Upper lobe of left lung (tissue), 6 donors: ENCODE data around the gene NELFB. TPM values are rescaled to one million over a fixed set of nuclear protein-coding genes. Genes with fewer than 3 reads are reported as not detected.

Experiments
- ATAC-seq, 2 donors: fragments of 200-7000 bp; cut with Tn5 transposase; one replicate each; pipeline ENCODE4 v1.9.1; 2022; ENCODE audit warnings: mild to moderate bottlenecking in 2 of 2, moderate library complexity in 2 of 2; ENCODE audit not compliant: low FRiP score in 2 of 2
- DNase-seq, 2 donors: peaks; one replicate each; pipeline ENCODE4 v3.0.0-alpha.2; 2019 to 2020
- H3K27ac ChIP-seq, 4 donors: fragments of 200-600 bp; sonication (generic); one replicate each; pipeline ENCODE4 v1.5.1; 2016 to 2019
- H3K27me3 ChIP-seq, 4 donors: fragments of 200-600 bp; sonication (generic); one replicate each; pipeline ENCODE4 v1.5.1; 2017 to 2019
- H3K36me3 ChIP-seq, 4 donors: fragments of 200-600 bp; sonication (generic); one replicate each; pipeline ENCODE4 v1.5.1; 2016 to 2019
- H3K4me1 ChIP-seq, 4 donors: fragments of 200-600 bp; sonication (generic); one replicate each; pipeline ENCODE4 v1.5.1; 2018 to 2019
- H3K4me3 ChIP-seq, 4 donors: fragments of 200-600 bp; sonication (generic); one replicate each; pipeline ENCODE4 v1.5.1; 2017 to 2019; ENCODE audit warnings: mild to moderate bottlenecking in 2 of 4, moderate library complexity in 1 of 4
- H3K9me3 ChIP-seq, 4 donors: fragments of 200-600 bp; sonication (generic); one replicate each; pipeline ENCODE4 v1.5.1; 2018 to 2019
- CTCF ChIP-seq, 6 experiments: fragments of 450-650 bp in 4 of 6; fragments of 200-600 bp in 2 of 6; sonication (generic) in 2 of 6; IDR thresholded peaks; one replicate each; pipeline ENCODE4 v1.5.1; 2016 to 2019; ENCODE audit warnings: antibody characterized with exemption in 6 of 6
- EP300 ChIP-seq, 4 donors: sonication (generic); formaldehyde crosslinking; IDR thresholded peaks; one replicate each; pipeline ENCODE4 v1.5.1; 2017; ENCODE audit warnings: antibody characterized with exemption in 4 of 4, control low read depth in 2 of 4
- POLR2A ChIP-seq, 4 donors: fragments of 450-650 bp; IDR thresholded peaks; one replicate each; pipeline ENCODE4 v1.5.1; 2016 to 2017; ENCODE audit warnings: antibody characterized with exemption in 4 of 4, mild to moderate bottlenecking in 2 of 4
- POLR2AphosphoS5 ChIP-seq, 2 donors: sonication (generic); formaldehyde crosslinking; IDR thresholded peaks; one replicate each; pipeline ENCODE4 v1.5.1; 2017; ENCODE audit warnings: antibody characterized with exemption in 2 of 2
- WGBS, 2 donors: methylation state at CpG; one replicate each; pipeline ENCODE4 v1.1.5; 2017 to 2018; 5-methylcytosine and 5-hydroxymethylcytosine counted together
- total RNA-seq, 6 donors: library from RNA; depleted of rRNA in 4 of 6; stranded (reverse); fragments of >200 nt in 4 of 6; gene quantifications; one replicate each; pipeline versions ENCODE4 v1.1.0 to v1.2.1, GENCODE V29; 2016 to 2021
- donor health status: DM: no; HTN: no; CAD: no; lungs with moderate emphysema.
- donor health status: DM: no; HTN: yes; CAD: no; lungs with severe emphysema.

NELFB gene
- total RNA-seq, 6 donors from 2014 or later = 31.8 to 55.6 (median 49.8) TPM

- Histone ChIP-seq H3K36me3 (peaks cover 7 to 47% (median 23%) of the 10 kb centered on the region in 4 donors), H3K27me3 (no peaks in the 10 kb centered on the region), H3K9me3 (no peaks in the 10 kb centered on the region), H3K4me1 (peaks cover 53 to 97% (median 69%) of the 10 kb centered on the region in 4 donors), H3K4me3 (no peak overlapping the region), H3K27ac (peak overlapping the region in 2 of 4 donors; percentile 24 to 95)
- ATAC-seq = no peak
- no peak for DNase-seq
- TF ChIP-seq CTCF (IDR thresholded peaks at IDR 0.05) (no peak), EP300 (IDR thresholded peaks at IDR 0.05) (no peak), POLR2AphosphoS5 (IDR thresholded peaks at IDR 0.05) (no peak), POLR2A (IDR thresholded peaks at IDR 0.05) (no peak)
- 21 to 50% methylated on average over 2 to 3 of the region's 3 CpGs for WGBS, 2 donors
Measured at GRCh38 chr9:137271696-137272076, 16.6 kb downstream of the NELFB start.

DNA sequence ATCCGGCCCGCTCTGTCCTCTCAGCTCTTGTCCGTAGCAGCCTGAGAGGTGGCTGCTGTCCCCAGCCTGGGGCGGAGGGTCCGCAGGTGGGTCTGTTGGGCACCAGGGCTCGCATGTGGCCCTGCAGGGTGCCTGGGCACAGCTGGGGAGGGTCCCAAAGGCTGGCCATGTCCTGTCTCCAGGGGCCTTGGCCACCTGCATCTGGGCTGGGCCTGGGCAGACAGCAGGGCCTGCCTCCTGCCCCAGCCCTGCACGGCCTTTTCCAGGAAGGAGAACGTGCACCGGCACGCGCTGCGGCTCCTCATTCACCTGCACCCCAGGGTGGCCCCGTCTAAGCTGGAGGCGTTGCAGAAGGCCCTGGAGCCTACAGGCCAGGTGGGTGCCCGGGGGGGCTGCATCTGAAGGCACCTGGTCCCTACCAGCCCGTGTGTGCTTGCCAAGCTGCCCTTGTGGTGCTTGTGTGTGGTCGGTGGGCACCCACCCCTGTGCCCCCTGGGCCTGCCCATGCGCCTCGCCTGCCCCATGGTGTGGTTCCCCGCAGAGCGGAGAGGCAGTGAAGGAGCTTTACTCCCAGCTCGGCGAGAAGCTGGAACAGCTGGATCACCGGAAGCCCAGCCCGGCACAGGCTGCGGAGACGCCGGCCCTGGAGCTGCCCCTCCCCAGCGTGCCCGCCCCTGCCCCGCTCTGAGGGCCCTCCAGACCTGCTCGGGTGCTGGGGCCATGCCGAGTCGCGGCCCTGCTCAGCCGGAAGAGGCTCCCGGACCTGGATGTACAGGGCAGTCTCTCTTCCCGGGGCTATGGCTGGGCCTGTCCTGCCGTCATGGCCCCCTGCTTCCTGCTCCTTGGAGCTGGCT, 17.3 kb downstream of the NELFB start:
- Histone ChIP-seq H3K27me3 (no peaks in the 10 kb centered on the region), H3K27ac (peak overlapping the region in 2 of 4 donors; percentile 39 to 95), H3K4me3 (no peak overlapping the region), H3K36me3 (peaks cover 4 to 39% (median 20%) of the 10 kb centered on the region in 4 donors), H3K9me3 (no peaks in the 10 kb centered on the region), H3K4me1 (peaks cover 55 to 98% (median 76%) of the 10 kb centered on the region in 4 donors)
- ATAC-seq (no peak), DNase-seq (peak in 1 of 2 donors; percentile 81)
- TF ChIP-seq POLR2A (IDR thresholded peaks at IDR 0.05) = no peak
- no peak for TF ChIP-seq EP300 (IDR thresholded peaks at IDR 0.05)
- no peak for TF ChIP-seq CTCF (IDR thresholded peaks at IDR 0.05)
- TF ChIP-seq POLR2AphosphoS5 (IDR thresholded peaks at IDR 0.05) = no peak
- WGBS, 2 donors = 73 to 93% methylated on average over 3 to 25 of the region's 39 CpGs

DNA sequence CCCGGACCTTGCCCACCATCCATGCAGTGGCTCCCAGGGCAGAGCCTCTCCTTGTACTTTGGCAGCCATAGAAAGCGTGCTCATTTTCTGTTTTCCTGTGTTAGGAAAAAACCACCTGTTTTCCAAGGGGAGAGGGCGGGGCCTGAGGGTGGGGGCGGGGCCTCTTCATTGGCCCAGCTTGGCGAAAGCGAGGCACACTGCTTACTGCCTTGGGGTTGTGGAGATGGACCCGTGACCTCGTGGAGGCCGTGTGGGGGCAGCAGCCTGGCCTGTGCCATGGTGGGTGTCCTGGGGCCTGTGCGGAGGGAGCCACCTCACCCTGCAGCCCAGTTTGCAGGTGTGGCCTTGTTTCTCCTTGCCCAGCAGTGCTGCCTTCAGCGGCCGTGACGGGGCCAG, 18.0 kb downstream of the NELFB start:
- DNase-seq = peak in 1 of 2 donors; percentile 54
- no peak for ATAC-seq
- H3K36me3 ChIP-seq = peaks cover 4 to 33% (median 17%) of the 10 kb centered on the region in 4 donors
- no peaks in the 10 kb centered on the region for H3K9me3 ChIP-seq
- H3K4me3 ChIP-seq = no peak overlapping the region
- TF ChIP-seq CTCF (IDR thresholded peaks at IDR 0.05) = no peak
- no peak for TF ChIP-seq POLR2A (IDR thresholded peaks at IDR 0.05)
- no peak for TF ChIP-seq EP300 (IDR thresholded peaks at IDR 0.05)
- no peak for TF ChIP-seq POLR2AphosphoS5 (IDR thresholded peaks at IDR 0.05)
- no peaks in the 10 kb centered on the region for H3K27me3 ChIP-seq
- WGBS, 2 donors = 84 to 86% methylated on average over 12 to 13 of the region's 13 CpGs
- H3K27ac ChIP-seq = peak overlapping the region in 2 of 4 donors; percentile 39 to 95
- peaks cover 49 to 98% (median 75%) of the 10 kb centered on the region in 4 donors for H3K4me1 ChIP-seq

- Histone ChIP-seq H3K27me3 (no peaks in the 10 kb centered on the region), H3K36me3 (peaks cover 4 to 33% (median 19%) of the 10 kb centered on the region in 4 donors), H3K27ac (peak overlapping the region; percentile 58 to 95 (median 76)), H3K4me1 (peaks cover 42 to 98% (median 73%) of the 10 kb centered on the region in 4 donors), H3K4me3 (no peak overlapping the region), H3K9me3 (no peaks in the 10 kb centered on the region)
- 72 to 80% methylated on average over 5 to 15 of the region's 15 CpGs for WGBS, 2 donors
- ATAC-seq = no peak
- DNase-seq = peak; percentile 41 to 58
- no peak for TF ChIP-seq POLR2A (IDR thresholded peaks at IDR 0.05)
Measured at GRCh38 chr9:137273611-137274320, 18.6 kb downstream of the NELFB start.

DNA sequence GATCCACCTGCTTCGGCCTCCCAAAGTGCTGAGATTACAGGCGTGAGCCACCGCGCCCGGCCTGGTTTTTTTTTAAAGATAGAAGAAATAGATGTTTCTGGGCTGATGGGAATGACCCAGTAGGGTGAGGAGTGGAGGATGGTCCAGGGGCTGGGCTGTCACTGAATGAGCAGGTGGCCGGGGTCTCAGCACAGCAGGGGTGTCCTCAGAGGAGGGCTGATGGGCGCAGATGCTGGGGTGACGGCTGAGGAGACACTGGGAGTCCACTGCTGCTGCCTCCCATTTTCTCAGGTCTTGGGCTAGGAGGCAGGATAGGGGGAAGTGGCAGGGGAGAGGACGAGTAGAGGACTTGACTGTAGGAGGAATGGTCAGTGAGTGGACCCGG, 20.1 kb downstream of the NELFB start:
- H3K27ac ChIP-seq = peak overlapping the region; percentile 95 to 98 (median 96)
- TF ChIP-seq POLR2A (IDR thresholded peaks at IDR 0.05) (no peak), EP300 (IDR thresholded peaks at IDR 0.05) (no peak), CTCF (IDR thresholded peaks at IDR 0.05) (no peak), POLR2AphosphoS5 (IDR thresholded peaks at IDR 0.05) (no peak)
- peaks cover 10 to 42% (median 32%) of the 10 kb centered on the region in 4 donors for H3K36me3 ChIP-seq
- no peaks in the 10 kb centered on the region for H3K9me3 ChIP-seq
- DNase-seq (no peak), ATAC-seq (no peak)
- no peak overlapping the region for H3K4me3 ChIP-seq
- H3K4me1 ChIP-seq = peaks cover 39 to 97% (median 66%) of the 10 kb centered on the region in 4 donors
- H3K27me3 ChIP-seq = no peaks in the 10 kb centered on the region
- WGBS, 2 donors = 80 to 86% methylated on average over 10 of the region's 10 CpGs
